ENCODE data around the gene NUDT5. TPM values are rescaled to one million over a fixed set of nuclear protein-coding genes. Genes with fewer than 3 reads are reported as not detected.
A peak's percentile ranks its signal among the peaks of the same experiment; 100 is the strongest.

Gene NUDT5
- total RNA-seq, 1 donor from 2014 or later: 88.2 TPM

DNA sequence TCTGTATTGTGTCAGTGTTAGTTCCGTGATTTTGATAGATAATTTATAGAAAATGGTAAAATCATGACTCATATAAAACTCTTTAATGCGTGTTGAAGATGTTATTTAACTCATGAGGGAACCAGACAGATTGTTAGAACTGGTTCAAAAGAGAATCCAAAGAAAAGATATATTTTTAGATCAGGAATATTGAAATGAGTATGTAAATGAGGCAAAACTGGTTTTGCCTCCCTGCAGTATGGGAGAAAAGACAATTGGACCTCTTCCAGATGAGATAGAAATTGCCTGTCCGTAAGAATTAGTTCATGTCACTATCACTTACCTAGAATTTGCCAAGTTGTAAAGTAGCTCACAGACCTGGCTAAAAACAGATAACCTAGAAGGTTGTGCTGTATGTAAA is 17.9 kb upstream of the NUDT5 start:
- DNase-seq (ENCODE audit: low read depth, low spot score): no peak
- Mint-ChIP-seq H3K4me3 (no peak overlapping the region), H3K36me3 (ENCODE audit: low read depth) (peaks cover 31% of the 10 kb centered on the region), H3K27me3 (ENCODE audit: low read depth) (no peaks in the 10 kb centered on the region), H3K9me3 (no peaks in the 10 kb centered on the region), H3K4me1 (no peaks in the 10 kb centered on the region), H3K27ac (ENCODE audit: unreplicated experiment) (no peak overlapping the region)
- TF ChIP-seq, protein P1, sequence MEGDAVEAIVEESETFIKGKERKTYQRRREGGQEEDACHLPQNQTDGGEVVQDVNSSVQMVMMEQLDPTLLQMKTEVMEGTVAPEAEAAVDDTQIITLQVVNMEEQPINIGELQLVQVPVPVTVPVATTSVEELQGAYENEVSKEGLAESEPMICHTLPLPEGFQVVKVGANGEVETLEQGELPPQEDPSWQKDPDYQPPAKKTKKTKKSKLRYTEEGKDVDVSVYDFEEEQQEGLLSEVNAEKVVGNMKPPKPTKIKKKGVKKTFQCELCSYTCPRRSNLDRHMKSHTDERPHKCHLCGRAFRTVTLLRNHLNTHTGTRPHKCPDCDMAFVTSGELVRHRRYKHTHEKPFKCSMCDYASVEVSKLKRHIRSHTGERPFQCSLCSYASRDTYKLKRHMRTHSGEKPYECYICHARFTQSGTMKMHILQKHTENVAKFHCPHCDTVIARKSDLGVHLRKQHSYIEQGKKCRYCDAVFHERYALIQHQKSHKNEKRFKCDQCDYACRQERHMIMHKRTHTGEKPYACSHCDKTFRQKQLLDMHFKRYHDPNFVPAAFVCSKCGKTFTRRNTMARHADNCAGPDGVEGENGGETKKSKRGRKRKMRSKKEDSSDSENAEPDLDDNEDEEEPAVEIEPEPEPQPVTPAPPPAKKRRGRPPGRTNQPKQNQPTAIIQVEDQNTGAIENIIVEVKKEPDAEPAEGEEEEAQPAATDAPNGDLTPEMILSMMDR (conservative IDR thresholded peaks at IDR 0.05): no peak

- H3K9me3 Mint-ChIP-seq: no peaks in the 10 kb centered on the region
- DNase-seq (ENCODE audit: low read depth, low spot score): no peak
- no peaks in the 10 kb centered on the region for H3K4me1 Mint-ChIP-seq
- TF ChIP-seq, protein P1 (conservative IDR thresholded peaks at IDR 0.05): no peak
- H3K27ac Mint-ChIP-seq (ENCODE audit: unreplicated experiment): no peak overlapping the region
- no peaks in the 10 kb centered on the region for H3K27me3 Mint-ChIP-seq (ENCODE audit: low read depth)
- H3K36me3 Mint-ChIP-seq (ENCODE audit: low read depth): peaks cover 34% of the 10 kb centered on the region
- no peak overlapping the region for H3K4me3 Mint-ChIP-seq
Measured at GRCh38 chr10:12212454-12212853, 16.8 kb upstream of the NUDT5 start.

- Mint-ChIP-seq H3K9me3 (no peaks in the 10 kb centered on the region), H3K36me3 (ENCODE audit: low read depth) (peaks cover 44% of the 10 kb centered on the region), H3K27ac (ENCODE audit: unreplicated experiment) (peak overlapping the region; percentile 81), H3K4me3 (no peak overlapping the region), H3K27me3 (ENCODE audit: low read depth) (no peaks in the 10 kb centered on the region), H3K4me1 (no peaks in the 10 kb centered on the region)
- TF ChIP-seq, protein P1 (conservative IDR thresholded peaks at IDR 0.05): no peak
- DNase-seq (ENCODE audit: low read depth, low spot score): no peak
Measured at GRCh38 chr10:12208460-12208859, 12.8 kb upstream of the NUDT5 start.

DNA sequence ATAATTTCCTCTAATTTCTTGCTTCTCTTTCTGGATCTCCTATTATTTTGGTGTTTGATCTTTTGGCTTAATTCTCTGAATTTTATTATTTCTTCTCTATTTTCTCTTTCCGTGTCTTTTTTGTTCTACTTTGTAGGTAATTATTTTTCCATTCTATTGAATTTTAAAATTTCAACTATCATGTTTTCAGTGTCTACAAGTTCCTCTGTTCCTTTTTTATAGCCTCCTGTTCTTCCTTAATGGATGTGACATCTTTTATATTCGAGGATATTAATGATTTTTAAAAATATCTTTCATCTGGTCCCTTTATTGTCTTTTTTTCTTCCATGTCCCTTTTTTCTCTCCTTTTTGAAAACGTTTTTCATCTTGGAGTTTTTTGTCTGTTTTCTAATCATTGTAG is 11.4 kb upstream of the NUDT5 start:
- Mint-ChIP-seq H3K27me3 (ENCODE audit: low read depth) (no peaks in the 10 kb centered on the region), H3K4me3 (no peak overlapping the region), H3K36me3 (ENCODE audit: low read depth) (peaks cover 44% of the 10 kb centered on the region), H3K4me1 (no peaks in the 10 kb centered on the region), H3K9me3 (no peaks in the 10 kb centered on the region), H3K27ac (ENCODE audit: unreplicated experiment) (no peak overlapping the region)
- TF ChIP-seq, protein P1 (conservative IDR thresholded peaks at IDR 0.05): no peak
- DNase-seq (ENCODE audit: low read depth, low spot score): no peak

- no peak overlapping the region for H3K27ac Mint-ChIP-seq (ENCODE audit: unreplicated experiment)
- no peaks in the 10 kb centered on the region for H3K9me3 Mint-ChIP-seq
- TF ChIP-seq, protein P1 (conservative IDR thresholded peaks at IDR 0.05): no peak
- no peaks in the 10 kb centered on the region for H3K27me3 Mint-ChIP-seq (ENCODE audit: low read depth)
- no peaks in the 10 kb centered on the region for H3K4me1 Mint-ChIP-seq
- no peak for DNase-seq (ENCODE audit: low read depth, low spot score)
- no peak overlapping the region for H3K4me3 Mint-ChIP-seq
- peaks cover 38% of the 10 kb centered on the region for H3K36me3 Mint-ChIP-seq (ENCODE audit: low read depth)
Measured at GRCh38 chr10:12205082-12205481, 9.4 kb upstream of the NUDT5 start.

DNA sequence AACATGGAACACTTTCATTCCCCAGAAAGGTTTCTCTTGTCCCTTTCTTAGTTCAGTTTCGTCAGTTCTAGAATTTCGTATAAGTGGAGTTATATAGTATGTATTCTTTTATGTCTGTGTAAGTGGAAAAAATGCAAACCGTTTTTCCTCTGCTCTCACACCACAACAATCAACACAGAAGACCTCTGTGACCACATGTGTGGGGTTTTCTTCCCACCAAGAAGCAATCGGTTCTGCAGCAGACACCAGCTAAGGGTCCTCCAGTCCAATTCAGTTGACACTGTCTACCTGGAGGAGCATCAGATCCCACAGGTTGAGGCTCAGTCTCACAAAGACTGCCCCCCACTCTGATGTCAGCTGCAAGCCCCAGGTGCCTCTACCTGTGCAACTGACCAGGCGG is 6.5 kb upstream of the NUDT5 start:
- Mint-ChIP-seq H3K27me3 (ENCODE audit: low read depth) (no peaks in the 10 kb centered on the region), H3K27ac (ENCODE audit: unreplicated experiment) (no peak overlapping the region), H3K4me1 (peaks cover 9% of the 10 kb centered on the region), H3K9me3 (no peaks in the 10 kb centered on the region), H3K4me3 (no peak overlapping the region), H3K36me3 (ENCODE audit: low read depth) (peaks cover 23% of the 10 kb centered on the region)
- no peak for DNase-seq (ENCODE audit: low read depth, low spot score)
- TF ChIP-seq, protein P1 (conservative IDR thresholded peaks at IDR 0.05): no peak

Measured in neural crest cell (in vitro differentiated cells).